HG02840 (cell line): ENCODE results near the gene OLFML2B.

Experiments used
- ATAC-seq: cut with Tn5 transposase; IDR thresholded peaks from one replicate; pipeline ENCODE4 v1.9.1; 2021; ENCODE audit warnings: mild to moderate bottlenecking, moderate library complexity, moderate number of reproducible peaks; ENCODE audit not compliant: unreplicated experiment, low FRiP score

The OLFML2B gene

GRCh38 chr1:161982917-161983316, 40.8 kb downstream of the OLFML2B start:
- no peak for ATAC-seq

GRCh38 chr1:161982507-161982895, 41.2 kb downstream of the OLFML2B start:
- ATAC-seq = no peak

- ATAC-seq = no peak
Measured at GRCh38 chr1:161981735-161982506, 41.7 kb downstream of the OLFML2B start.

GRCh38 chr1:161981126-161981525, 42.5 kb downstream of the OLFML2B start:
- ATAC-seq = no peak

- ATAC-seq = no peak
Measured at GRCh38 chr1:161978011-161978790, 45.5 kb downstream of the OLFML2B start.

GRCh38 chr1:161973924-161974845, 49.5 kb downstream of the OLFML2B start:
- ATAC-seq = no peak

GRCh38 chr1:161972828-161973227, 50.8 kb downstream of the OLFML2B start:
- ATAC-seq = no peak

- ATAC-seq = no peak
Measured at GRCh38 chr1:161970633-161971032, 53.0 kb downstream of the OLFML2B start.

- ATAC-seq = no peak
Measured at GRCh38 chr1:161970036-161970435, 53.6 kb downstream of the OLFML2B start.

- ATAC-seq = no peak
Measured at GRCh38 chr1:161966067-161966466, 57.6 kb downstream of the OLFML2B start.

GRCh38 chr1:161962091-161962887, 61.4 kb downstream of the OLFML2B start:
- ATAC-seq = peak; percentile 71

GRCh38 chr1:161958425-161958824, 65.2 kb downstream of the OLFML2B start:
- ATAC-seq = no peak

GRCh38 chr1:161956930-161957329, 66.7 kb downstream of the OLFML2B start:
- ATAC-seq = no peak

- ATAC-seq = no peak
Measured at GRCh38 chr1:161956097-161956496, 67.6 kb downstream of the OLFML2B start.

GRCh38 chr1:161955606-161956005, 68.1 kb downstream of the OLFML2B start:
- ATAC-seq = no peak

GRCh38 chr1:161954466-161954865, 69.2 kb downstream of the OLFML2B start:
- ATAC-seq = no peak

- no peak for ATAC-seq
Measured at GRCh38 chr1:161954050-161954449, 69.6 kb downstream of the OLFML2B start.

- no peak for ATAC-seq
Measured at GRCh38 chr1:161953256-161953920, 70.3 kb downstream of the OLFML2B start.

- ATAC-seq = no peak
Measured at GRCh38 chr1:161952607-161953172, 71.0 kb downstream of the OLFML2B start.
